Prostate gland (tissue), 2 donors: ENCODE results near the gene DBT.

ENCODE experiments used
- POLR2A ChIP-seq: fragments of 450-650 bp; IDR thresholded peaks from one replicate; pipeline ENCODE4 v1.6.1; 2016; ENCODE audit warnings: antibody characterized with exemption, mild to moderate bottlenecking
- POLR2AphosphoS5 ChIP-seq: sonication (generic); formaldehyde crosslinking; IDR thresholded peaks from one replicate; pipeline ENCODE4 v1.6.1; 2017; ENCODE audit warnings: antibody characterized with exemption
- TF ChIP-seq, protein P1 (sequence below), 4 experiments: fragments of 200-600 bp in 2 of 4; fragments of 450-650 bp in 2 of 4; sonication (generic) in 2 of 4; IDR thresholded peaks; 1 replicate in 3 of 4; 2 replicates in 1 of 4; pipeline ENCODE4 v1.5.1; 2016 to 2019; ENCODE audit warnings: antibody characterized with exemption in 4 of 4, mild to moderate bottlenecking in 2 of 4, moderate library complexity in 2 of 4

DNA sequence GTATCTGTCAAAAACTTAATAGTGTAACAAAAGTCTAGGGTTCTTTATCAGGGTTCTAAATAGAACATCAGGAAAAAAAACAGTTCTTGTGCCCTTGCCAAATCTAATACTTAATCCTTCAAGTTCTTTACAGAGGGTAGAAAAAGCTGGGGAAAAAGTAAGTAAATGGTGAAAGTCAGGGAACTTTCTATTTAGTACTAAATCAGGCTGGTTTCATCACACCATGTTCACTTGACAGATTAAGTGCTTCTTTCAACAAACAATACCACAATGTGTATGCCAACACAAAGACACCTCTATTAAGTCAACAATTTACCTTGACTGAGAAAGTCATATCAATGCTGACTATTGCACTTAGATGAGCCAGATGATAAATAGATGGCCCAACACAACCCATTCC lies 9.7 kb downstream of the DBT start:
- TF ChIP-seq POLR2A (no peak), POLR2AphosphoS5 (peak; percentile 62)
- TF ChIP-seq, protein P1, sequence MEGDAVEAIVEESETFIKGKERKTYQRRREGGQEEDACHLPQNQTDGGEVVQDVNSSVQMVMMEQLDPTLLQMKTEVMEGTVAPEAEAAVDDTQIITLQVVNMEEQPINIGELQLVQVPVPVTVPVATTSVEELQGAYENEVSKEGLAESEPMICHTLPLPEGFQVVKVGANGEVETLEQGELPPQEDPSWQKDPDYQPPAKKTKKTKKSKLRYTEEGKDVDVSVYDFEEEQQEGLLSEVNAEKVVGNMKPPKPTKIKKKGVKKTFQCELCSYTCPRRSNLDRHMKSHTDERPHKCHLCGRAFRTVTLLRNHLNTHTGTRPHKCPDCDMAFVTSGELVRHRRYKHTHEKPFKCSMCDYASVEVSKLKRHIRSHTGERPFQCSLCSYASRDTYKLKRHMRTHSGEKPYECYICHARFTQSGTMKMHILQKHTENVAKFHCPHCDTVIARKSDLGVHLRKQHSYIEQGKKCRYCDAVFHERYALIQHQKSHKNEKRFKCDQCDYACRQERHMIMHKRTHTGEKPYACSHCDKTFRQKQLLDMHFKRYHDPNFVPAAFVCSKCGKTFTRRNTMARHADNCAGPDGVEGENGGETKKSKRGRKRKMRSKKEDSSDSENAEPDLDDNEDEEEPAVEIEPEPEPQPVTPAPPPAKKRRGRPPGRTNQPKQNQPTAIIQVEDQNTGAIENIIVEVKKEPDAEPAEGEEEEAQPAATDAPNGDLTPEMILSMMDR (IDR thresholded peaks at IDR 0.05) = no peak
